GDM1 (cell line): ENCODE data around the gene HCST.

Experiments used
- DNase-seq: peaks from one replicate; lab custom pipeline; 2025; lab: John Stamatoyannopoulos, UW

Gene HCST

DNA sequence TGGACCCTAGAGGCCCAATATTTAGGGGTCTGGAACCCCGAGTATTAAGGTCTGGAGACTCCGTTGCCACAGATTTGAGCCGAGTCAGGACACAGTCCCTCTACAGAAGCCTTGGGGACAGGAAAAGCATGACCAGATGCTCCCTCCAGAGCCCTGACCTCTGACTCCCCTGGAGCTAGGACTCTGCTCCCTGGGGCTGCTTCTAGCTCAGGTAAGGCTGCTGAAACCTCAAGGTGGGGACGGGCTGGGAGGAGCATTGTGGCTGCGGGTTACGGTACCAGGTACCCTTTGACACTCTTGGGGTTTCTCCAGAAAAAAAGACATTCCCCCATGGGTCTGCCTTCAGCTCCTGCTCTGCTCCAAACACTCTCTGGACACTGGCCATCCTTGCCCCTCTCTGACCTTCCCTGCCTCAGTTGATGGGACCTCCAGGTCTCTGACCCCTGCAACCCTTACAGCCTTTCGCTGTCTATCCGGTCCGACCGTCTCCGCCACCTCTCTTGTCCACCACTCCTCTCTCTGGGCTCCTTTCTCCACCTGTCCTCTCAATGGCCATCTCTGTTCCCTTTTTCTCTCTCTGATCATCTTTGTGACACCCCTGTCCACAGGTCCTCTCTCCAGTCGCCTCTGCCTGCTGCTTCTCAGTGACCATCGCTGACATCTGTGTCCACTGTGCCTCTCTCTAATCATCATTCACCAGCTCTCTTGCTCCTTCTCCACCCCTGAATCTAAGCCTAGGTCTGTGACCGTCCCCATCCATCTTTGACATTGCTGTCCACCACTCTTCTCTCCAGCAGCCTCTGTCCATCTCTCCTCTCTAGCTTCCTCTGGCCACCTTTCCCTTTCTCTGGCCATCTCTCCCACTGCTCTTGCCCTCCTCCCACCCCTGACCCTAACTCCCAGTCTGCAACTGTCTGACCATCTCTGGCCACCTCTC lies 35.3 kb downstream of the HCST start:
- no peak for DNase-seq

GRCh38 chr19:35938282-35939224 lies 36.2 kb downstream of the HCST start:
- DNase-seq = no peak

DNA sequence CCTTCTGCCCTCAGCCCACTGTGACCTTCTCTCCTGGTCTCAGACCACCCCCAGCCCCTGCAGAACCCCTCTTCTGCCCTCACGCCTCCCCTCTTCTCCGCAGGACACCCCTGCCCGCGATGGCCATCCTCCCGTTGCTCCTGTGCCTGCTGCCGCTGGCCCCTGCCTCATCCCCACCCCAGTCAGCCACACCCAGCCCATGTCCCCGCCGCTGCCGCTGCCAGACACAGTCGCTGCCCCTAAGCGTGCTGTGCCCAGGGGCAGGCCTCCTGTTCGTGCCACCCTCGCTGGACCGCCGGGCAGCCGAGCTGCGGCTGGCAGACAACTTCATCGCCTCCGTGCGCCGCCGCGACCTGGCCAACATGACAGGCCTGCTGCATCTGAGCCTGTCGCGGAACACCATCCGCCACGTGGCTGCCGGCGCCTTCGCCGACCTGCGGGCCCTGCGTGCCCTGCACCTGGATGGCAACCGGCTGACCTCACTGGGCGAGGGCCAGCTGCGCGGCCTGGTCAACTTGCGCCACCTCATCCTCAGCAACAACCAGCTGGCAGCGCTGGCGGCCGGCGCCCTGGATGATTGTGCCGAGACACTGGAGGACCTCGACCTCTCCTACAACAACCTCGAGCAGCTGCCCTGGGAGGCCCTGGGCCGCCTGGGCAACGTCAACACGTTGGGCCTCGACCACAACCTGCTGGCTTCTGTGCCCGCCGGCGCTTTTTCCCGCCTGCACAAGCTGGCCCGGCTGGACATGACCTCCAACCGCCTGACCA lies 37.2 kb downstream of the HCST start:
- no peak for DNase-seq

DNA sequence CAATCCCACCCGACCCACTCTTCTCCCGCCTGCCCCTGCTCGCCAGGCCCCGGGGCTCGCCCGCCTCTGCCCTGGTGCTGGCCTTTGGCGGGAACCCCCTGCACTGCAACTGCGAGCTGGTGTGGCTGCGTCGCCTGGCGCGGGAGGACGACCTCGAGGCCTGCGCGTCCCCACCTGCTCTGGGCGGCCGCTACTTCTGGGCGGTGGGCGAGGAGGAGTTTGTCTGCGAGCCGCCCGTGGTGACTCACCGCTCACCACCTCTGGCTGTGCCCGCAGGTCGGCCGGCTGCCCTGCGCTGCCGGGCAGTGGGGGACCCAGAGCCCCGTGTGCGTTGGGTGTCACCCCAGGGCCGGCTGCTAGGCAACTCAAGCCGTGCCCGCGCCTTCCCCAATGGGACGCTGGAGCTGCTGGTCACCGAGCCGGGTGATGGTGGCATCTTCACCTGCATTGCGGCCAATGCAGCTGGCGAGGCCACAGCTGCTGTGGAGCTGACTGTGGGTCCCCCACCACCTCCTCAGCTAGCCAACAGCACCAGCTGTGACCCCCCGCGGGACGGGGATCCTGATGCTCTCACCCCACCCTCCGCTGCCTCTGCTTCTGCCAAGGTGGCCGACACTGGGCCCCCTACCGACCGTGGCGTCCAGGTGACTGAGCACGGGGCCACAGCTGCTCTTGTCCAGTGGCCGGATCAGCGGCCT lies 37.9 kb downstream of the HCST start:
- DNase-seq = no peak

DNA sequence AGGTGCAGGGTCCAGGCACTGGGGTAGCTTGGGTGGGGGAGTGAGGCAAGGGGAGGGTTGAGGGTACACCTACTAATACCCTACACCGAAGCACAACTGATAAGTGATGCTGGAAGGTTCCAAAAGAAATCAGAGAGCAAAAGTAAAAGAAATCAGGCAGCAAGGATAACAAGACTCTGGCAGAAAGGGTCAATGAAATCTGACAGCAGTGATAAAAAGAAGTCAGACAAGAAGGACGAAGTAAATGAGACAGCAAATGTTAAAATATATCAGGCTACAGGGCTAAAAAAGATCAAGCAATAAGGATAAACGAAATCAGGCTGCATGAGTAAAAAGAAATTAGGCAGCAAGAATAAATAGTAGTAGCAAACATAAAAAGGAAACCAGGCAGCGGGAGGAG lies 38.5 kb downstream of the HCST start:
- DNase-seq = no peak

DNA sequence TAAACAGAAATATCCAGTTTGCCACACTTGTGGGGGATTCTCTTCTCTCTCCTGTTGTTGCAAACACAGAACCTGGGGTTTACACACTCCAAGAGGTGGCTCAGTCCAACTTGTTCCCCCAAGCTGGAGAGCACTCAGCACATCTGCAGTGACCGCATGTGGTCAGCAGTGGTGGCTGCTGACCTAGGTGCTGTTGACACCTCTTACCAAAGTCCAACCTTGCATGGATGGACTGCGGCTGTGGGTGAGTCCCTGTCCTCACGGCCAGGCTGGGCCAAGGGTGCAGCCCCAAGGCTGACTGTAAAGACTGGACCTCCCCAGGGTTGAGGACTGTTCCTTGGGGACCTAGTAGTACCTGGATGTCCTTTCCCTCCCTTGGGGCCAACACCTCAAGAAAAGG lies 39.9 kb downstream of the HCST start:
- DNase-seq = no peak

DNA sequence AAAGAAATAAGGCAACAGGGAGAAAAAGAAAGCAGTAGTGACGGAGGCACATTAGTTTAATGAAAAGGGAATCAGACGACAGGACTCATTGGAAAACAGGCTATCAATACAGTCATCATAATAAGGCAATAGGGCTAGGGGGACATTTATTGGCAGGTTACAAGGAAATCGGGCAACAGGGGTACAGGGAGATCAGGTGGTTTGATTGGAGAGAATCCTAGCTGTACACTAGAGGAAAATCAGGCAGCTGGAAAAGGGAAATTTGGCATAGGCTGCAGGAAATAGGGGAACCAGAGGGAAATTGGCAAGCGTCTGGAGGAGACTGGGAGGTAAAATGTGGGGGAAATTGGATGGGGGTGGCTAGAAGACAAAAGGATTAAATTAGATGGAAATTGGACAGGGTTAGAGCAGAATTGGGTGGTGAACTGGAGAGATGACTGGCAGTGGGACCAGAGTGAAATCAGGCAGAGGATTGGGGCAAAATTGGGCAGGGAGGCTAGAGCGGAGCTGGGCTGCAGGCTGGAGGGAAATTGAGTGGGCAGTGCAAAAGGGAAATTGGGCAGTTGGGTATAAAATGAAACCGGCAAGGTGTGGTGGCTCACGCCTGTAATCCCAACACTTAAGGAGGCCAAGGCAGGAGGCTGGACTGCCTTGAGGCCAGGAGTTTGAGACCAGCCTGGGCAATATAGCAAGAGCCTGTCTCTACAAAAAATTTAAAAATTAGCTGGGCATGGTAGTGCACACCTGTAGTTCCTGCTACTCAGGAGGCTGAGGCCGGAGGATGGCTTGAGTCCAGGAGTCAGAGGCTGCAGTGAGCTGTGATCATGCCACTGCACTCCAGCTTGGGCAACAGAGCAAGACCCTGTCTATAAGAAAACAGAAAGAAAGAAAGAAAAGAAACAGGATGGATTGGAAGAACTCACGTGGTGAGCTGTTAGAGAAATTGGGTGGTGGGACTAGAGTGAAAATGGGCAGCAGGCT lies 41.3 kb downstream of the HCST start:
- DNase-seq = no peak

DNA sequence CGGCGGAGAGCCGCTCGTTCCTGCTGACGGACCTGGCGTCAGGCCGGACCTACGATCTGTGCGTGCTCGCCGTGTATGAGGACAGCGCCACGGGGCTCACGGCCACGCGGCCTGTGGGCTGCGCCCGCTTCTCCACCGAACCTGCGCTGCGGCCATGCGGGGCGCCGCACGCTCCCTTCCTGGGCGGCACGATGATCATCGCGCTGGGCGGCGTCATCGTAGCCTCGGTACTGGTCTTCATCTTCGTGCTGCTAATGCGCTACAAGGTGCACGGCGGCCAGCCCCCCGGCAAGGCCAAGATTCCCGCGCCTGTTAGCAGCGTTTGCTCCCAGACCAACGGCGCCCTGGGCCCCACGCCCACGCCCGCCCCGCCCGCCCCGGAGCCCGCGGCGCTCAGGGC lies 42.2 kb downstream of the HCST start:
- no peak for DNase-seq

DNA sequence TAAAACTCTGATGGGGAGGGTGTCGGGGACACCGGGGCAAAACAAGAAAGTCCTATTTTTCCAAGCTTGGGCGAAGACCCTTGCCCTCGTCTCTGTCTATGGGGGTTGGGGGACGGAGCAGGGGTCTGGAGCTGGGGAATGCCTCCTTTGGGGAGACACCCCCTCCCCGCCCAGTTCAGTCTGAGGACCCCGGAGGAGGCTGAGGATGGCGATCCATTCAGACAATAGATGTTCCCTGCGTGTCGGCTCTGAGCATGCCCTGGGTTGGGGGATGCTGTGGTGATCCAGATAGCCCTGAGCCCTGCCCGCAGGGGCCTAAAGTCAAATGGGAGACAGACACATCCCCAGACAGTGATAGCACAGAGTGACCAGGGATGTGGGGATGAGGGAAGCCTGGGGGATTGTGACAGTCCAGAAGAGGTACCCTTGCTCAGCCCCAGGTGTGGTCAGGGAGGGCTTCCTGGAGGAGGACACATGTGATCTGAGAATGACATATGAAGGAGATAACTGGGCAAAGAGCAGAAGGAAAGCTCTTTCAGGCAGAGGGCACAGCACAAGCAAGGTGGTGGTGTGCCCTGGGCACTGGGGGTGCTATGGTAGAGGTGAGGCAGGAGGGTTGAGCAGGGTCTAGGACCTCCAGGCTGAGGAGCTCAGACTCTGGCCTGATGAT lies 42.9 kb downstream of the HCST start:
- no peak for DNase-seq

DNA sequence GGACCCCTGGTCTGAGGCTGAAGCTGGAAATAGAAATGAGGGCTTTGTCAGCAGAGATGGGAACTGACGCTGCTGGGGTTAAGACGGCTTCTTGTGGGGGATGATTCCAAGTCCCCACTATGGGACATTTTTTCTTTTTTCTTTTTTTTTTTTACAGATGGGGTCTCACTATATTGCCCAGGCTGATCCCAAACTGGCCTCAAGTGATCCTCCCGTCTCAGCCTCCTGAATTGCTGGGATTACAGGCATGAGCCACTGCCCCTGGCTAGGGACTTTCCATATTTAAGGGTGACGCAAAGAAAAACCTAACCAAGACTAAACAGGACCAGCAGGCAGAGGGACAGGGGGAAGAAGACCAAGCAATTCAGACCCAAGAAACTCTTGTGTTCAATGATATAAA lies 43.9 kb downstream of the HCST start:
- DNase-seq = no peak

DNA sequence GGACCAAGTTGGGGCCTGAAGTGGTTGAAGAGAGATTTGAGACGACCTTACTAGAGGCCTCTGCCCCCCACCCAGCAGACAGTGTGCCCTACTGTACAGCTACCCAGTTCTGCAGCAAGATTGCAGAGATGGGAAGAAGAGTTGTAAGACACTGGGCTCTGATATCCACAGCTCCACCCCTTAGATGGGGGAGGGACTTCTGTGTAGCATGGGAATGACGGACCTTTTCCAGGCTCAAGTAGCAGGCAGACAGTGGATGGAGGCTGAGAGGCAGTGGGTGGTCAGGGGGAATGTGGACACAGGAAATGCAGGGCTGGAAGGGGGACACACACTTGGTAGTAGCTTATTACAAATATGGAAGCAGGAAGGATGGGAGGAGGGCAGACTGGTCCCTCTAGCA lies 46.8 kb downstream of the HCST start:
- DNase-seq = no peak
